Smooth muscle cell (in vitro differentiated cells): ENCODE data around the gene ASH1L. TPM values are rescaled to one million over a fixed set of nuclear protein-coding genes. Genes with fewer than 3 reads are reported as not detected.
"Not testable (repeated sequence)": the region's sequence is repeated elsewhere in the genome, so short reads cannot be mapped to it uniquely, and the experiment has no call there.

ENCODE experiments used
- DNase-seq: peaks from one replicate; lab custom pipeline; 2025; ENCODE audit not compliant: unreplicated experiment; lab: John Stamatoyannopoulos, UW
- H2AFZ ChIP-seq: fragments of 200-600 bp; sonication (generic); 2 replicates; pipeline ENCODE4 v1.6.0; 2016; ENCODE audit warnings: antibody characterized with exemption, low read depth, mild to moderate bottlenecking
- H3F3A ChIP-seq: fragments of 200-600 bp; sonication (generic); 2 replicates; pipeline ENCODE4 v1.6.0; 2017; ENCODE audit warnings: antibody characterized with exemption, low read depth
- H3K27ac ChIP-seq: fragments of 200-600 bp; sonication (generic); 2 replicates; pipeline ENCODE4 v1.5.1; 2016; ENCODE audit warnings: low read depth, mild to moderate bottlenecking
- H3K27me3 ChIP-seq: fragments of 200-600 bp; sonication (generic); 2 replicates; pipeline ENCODE4 v1.6.1; 2016; ENCODE audit warnings: low read depth, mild to moderate bottlenecking
- H3K36me3 ChIP-seq: fragments of 200-600 bp; sonication (generic); 2 replicates; pipeline ENCODE4 v1.5.1; 2016; ENCODE audit warnings: low read depth
- H3K4me1 ChIP-seq: fragments of 200-600 bp; sonication (generic); 2 replicates; pipeline ENCODE4 v1.5.1; 2016; ENCODE audit warnings: low read depth
- H3K4me2 ChIP-seq: fragments of 200-600 bp; sonication (generic); 2 replicates; pipeline ENCODE4 v1.6.0; 2016; ENCODE audit warnings: mild to moderate bottlenecking
- H3K4me3 ChIP-seq: fragments of 200-600 bp; sonication (generic); 2 replicates; pipeline ENCODE4 v1.5.1; 2016; ENCODE audit warnings: mild to moderate bottlenecking
- H3K79me2 ChIP-seq: fragments of 200-600 bp; sonication (generic); 2 replicates; pipeline ENCODE4 v1.6.0; 2016; ENCODE audit warnings: low read depth, mild to moderate bottlenecking
- H3K9ac ChIP-seq: fragments of 200-600 bp; sonication (generic); 2 replicates; pipeline ENCODE4 v1.6.0; 2016; ENCODE audit warnings: low read depth
- H3K9me3 ChIP-seq: fragments of 200-600 bp; sonication (generic); replicated peaks from 2 replicates; pipeline ENCODE4 v1.5.1; 2016; ENCODE audit warnings: low read depth
- H4K20me1 ChIP-seq: fragments of 200-600 bp; sonication (generic); 2 replicates; pipeline ENCODE4 v1.6.0; 2016; ENCODE audit warnings: low read depth
- CTCF ChIP-seq: fragments of 200-600 bp; sonication (generic); IDR thresholded peaks from 2 replicates; pipeline ENCODE4 v1.5.1; 2017; ENCODE audit warnings: borderline replicate concordance, mild to moderate bottlenecking, antibody characterized with exemption; ENCODE audit not compliant: insufficient read depth, poor library complexity, severe bottlenecking
- WGBS: methylation state at CpG from one replicate; pipeline ENCODE4 v1.1.7; 2016; ENCODE audit warnings: low lambda C conversion rate; 5-methylcytosine and 5-hydroxymethylcytosine counted together
- polyA plus RNA-seq: library from polyadenylated mRNA; unstranded; fragments of >200 nt; fragmentation: Nextera tagmentation; extraction: Ambion mirVana; gene quantifications from 2 replicates; pipeline ENCODE4 v1.2.1, GENCODE V29; 2016
- total RNA-seq: library from RNA; depleted of rRNA; stranded (reverse); fragments of >200 nt; gene quantifications from 2 replicates; pipeline ENCODE4 v1.2.3, GENCODE V29; 2014

ASH1L gene
- total and polyA plus RNA-seq, 2 experiments from 2014 or later, result 9.2 to 38.7 TPM

DNA sequence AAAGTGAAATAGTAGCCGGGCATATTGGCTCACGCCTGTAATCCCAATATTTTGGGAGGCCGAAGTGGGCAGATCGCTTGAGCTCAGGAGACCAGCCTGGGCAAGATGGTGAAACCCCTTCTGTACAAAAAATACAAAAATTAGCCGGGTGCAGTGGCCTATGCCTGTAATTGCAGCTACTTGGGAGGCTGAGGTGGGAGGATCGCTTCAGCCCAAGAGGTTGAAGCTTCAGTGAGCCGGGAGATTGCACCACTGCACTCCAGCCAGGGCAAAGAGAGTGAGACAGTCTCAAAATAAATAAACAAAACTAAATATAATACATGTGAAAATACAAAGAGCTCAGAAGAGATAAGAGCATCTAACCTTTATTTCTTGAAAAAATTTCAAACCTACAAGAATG is 45.1 kb upstream of the ASH1L start:
- H3K27me3 ChIP-seq, result no peaks in the 10 kb centered on the region
- H3K9me3 ChIP-seq, result no peaks in the 10 kb centered on the region
- H3K36me3 ChIP-seq, result no peaks in the 10 kb centered on the region
- H3F3A ChIP-seq, result no peaks in the 10 kb centered on the region
- H3K4me3 ChIP-seq, result no peak overlapping the region
- no peak overlapping the region for H3K27ac ChIP-seq
- no peak overlapping the region for H3K4me2 ChIP-seq
- no peaks in the 10 kb centered on the region for H3K4me1 ChIP-seq
- no peak for DNase-seq
- no peak overlapping the region for H2AFZ ChIP-seq
- WGBS, result 96% methylated on average over 7 of the region's 7 CpGs
- no peaks in the 10 kb centered on the region for H4K20me1 ChIP-seq
- H3K9ac ChIP-seq, result no peak overlapping the region
- TF ChIP-seq CTCF, result no peak
- H3K79me2 ChIP-seq, result no peaks in the 10 kb centered on the region

- H3K4me3 ChIP-seq, H3K9ac ChIP-seq, H4K20me1 ChIP-seq, H3K4me1 ChIP-seq, DNase-seq, H3K79me2 ChIP-seq, H3F3A ChIP-seq, H3K36me3 ChIP-seq, H3K27me3 ChIP-seq, H3K9me3 ChIP-seq: not testable (repeated sequence)
- peak overlapping the region; percentile 31 for H3K27ac ChIP-seq
- peak overlapping the region; percentile 69 for H2AFZ ChIP-seq
- peak overlapping the region; percentile 73 for H3K4me2 ChIP-seq
- 11% methylated on average over 12 of the region's 12 CpGs for WGBS
Observed at GRCh38 chr1:155599828-155600572, 37.4 kb upstream of the ASH1L start.

DNA sequence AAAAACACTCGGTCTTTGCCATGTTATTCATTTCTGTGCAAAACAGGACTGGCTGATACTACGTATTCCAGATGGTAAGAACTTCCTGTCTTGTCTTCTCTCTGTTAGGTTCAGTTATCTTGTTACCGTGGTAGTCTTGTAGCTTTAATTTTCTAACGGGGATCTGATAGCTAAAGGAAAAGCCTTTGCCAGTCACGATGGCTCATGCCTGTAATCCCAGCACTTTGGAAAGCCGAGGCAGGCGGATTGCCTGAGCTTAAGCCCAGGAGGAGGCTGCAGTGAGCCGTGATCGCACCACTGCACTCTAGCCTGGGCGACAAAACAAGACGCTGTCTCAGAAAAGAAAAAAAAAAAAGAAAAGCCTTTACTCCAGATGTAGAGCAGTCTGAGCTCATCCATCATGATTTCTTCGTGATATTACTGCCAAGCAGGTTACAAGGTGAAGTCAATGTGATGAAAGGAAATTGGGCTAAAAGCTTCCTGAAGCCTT is 36.3 kb upstream of the ASH1L start:
- DNase-seq, result peak; percentile 1
- Histone ChIP-seq H3K79me2 (no peaks in the 10 kb centered on the region), H3F3A (peaks cover 8% of the 10 kb centered on the region), H3K4me3 (peak overlapping the region; percentile 24), H3K9me3 (no peaks in the 10 kb centered on the region), H2AFZ (peak overlapping the region; percentile 41), H4K20me1 (no peaks in the 10 kb centered on the region), H3K9ac (peak overlapping the region; percentile 5), H3K27ac (peak overlapping the region; percentile 33), H3K4me1 (peaks cover 6% of the 10 kb centered on the region), H3K4me2 (peak overlapping the region; percentile 73), H3K36me3 (no peaks in the 10 kb centered on the region), H3K27me3 (no peaks in the 10 kb centered on the region)
- no peak for TF ChIP-seq CTCF
- WGBS, result 9% methylated on average over 12 of the region's 12 CpGs

GRCh38 chr1:155596864-155597263 is 34.3 kb upstream of the ASH1L start:
- H3K36me3 ChIP-seq, result no peaks in the 10 kb centered on the region
- no peak for DNase-seq
- H3K79me2 ChIP-seq, result no peaks in the 10 kb centered on the region
- no peak overlapping the region for H2AFZ ChIP-seq
- no peak overlapping the region for H3K4me3 ChIP-seq
- no peaks in the 10 kb centered on the region for H3K9me3 ChIP-seq
- whole genome bisulfite sequencing, result 96% methylated on average over 5 of the region's 5 CpGs
- no peaks in the 10 kb centered on the region for H3K27me3 ChIP-seq
- H3F3A ChIP-seq, result peaks cover 8% of the 10 kb centered on the region
- no peak for TF ChIP-seq CTCF
- H3K27ac ChIP-seq, result no peak overlapping the region
- peaks cover 6% of the 10 kb centered on the region for H3K4me1 ChIP-seq
- no peak overlapping the region for H3K4me2 ChIP-seq
- H4K20me1 ChIP-seq, result no peaks in the 10 kb centered on the region
- no peak overlapping the region for H3K9ac ChIP-seq

DNA sequence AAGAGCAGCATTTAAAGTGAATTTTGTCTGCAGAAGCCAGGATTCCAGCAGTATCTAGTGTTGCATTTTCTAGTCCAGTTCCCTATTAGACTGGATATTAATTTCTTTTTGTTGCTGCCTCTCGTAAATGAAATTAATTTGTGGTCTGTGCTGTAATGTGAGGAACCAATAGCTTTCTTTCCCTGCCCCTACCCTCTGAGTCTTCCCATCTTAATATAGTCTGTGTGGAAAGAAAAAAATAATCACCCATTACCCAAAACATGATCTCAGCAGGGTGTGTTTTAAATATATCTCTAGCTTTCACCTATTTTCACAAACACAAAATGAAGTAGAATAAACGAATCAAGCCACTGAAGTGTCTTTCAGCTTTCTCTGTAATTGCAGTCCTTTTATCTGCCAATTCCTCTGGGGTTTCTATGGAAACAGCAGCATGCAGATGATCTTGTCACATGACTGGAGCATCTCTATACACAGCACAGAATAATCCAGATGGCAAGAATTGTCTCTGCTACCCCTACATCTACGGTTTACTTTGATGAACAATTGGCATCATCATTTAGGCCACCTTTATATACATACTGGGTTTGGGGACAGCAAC is 33.4 kb upstream of the ASH1L start:
- 88% methylated on average over 3 of the region's 3 CpGs for WGBS
- not testable (repeated sequence) for H2AFZ ChIP-seq, H3F3A ChIP-seq, H3K4me2 ChIP-seq, H3K36me3 ChIP-seq, H3K9ac ChIP-seq, DNase-seq, H3K9me3 ChIP-seq, H3K79me2 ChIP-seq, H3K27me3 ChIP-seq, H3K4me1 ChIP-seq, H3K27ac ChIP-seq, H4K20me1 ChIP-seq, H3K4me3 ChIP-seq
